Measurements from ENCODE around the gene VTI1A.

The VTI1A gene

DNA sequence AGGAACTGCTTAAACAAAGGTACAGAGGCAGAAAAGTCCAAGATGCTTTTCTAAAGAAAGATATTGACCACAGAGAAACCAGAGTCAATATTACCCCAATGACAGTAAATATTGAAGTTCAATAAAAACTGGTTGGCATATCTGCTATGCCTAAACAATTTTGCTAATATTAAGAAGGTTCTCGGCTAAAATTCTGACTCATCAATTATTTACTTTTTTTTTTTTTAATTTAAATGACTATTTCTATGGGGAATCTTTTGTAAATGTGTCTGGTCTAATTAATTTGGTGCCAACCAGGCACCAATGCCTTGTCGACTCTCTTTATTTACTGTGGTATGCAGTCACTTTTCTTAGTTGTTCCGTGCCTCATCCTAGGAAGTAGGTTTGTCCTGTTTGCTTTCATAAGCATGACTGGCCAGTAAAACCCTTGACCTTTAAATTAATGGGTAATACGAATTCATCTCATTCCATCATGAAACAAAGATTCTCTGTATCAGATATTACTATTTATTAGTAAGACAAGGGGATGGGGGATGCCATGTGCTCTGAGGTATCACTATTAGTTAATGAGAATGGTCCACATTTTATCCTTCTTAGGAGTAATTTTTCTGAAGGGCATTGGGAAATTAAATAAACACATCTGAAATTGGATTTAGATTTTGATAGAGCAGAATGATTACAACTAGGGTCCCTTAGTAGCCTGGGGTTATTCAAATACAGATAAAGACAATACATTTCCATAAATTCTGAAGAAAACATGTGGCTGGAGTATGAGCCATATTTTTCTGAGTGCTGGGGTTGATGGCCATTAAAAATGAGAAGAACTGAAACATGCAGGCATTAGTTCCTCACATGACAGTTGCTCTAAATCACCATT lies 154.4 kb downstream of the VTI1A start:
- no peak for DNase-seq

DNA sequence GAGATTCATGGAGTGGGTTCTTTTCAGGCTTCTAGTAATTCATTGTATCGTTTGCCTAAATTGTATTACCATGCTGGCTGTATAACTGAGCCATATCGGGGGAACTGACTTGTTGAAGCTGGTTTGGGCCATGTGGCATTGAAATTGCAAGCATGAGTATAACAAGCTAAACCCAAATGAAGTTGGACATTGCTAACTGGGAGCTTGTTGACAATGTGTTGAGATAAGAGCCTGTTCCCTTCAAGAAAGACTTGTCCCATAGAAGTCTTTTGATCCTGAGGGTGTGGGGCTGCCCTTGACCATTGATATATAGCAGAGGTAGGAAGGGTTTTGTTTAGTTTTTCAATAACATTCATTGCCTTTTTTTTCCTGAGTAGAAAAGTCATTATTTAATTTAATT lies 156.0 kb downstream of the VTI1A start:
- no peak for DNase-seq

DNA sequence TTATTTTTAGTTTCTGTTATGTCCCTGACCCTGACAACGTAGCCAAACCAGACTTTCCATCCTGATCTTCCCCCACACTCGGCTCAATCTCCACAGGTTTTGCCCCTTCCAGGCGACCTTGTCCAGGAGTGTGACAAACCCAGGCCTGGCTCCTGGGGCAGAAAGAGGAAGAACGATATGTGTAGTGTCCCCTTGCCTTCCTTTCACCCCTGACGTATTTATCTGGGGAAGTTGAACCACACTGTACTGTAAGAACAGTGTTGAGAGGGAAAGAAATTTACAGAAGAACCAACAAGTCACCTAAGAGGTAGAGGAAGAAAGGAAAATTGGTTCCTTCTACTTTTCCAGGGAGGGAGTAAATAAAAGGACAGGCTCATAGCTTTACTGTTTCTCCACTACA lies 158.0 kb downstream of the VTI1A start:
- DNase-seq, result no peak

DNA sequence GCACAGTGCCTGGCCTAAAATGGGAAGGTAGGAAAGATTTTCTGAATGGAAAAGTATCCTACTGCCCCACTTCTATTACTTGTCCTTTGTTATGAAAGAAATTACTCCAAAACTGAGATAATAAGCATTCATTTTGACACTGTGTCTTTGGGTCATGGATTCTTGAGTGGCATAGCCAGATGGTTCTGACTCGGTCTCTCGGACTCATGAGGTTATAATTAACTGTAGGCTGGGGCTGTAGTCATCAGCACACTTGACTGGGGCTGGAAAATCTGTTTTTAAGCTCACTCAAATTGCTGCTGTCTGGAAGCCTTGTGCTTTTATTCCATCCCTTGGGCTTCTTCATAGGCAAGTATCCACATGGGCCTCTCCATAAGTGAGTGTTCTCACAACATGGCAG lies 160.5 kb downstream of the VTI1A start:
- no peak for DNase-seq

DNA sequence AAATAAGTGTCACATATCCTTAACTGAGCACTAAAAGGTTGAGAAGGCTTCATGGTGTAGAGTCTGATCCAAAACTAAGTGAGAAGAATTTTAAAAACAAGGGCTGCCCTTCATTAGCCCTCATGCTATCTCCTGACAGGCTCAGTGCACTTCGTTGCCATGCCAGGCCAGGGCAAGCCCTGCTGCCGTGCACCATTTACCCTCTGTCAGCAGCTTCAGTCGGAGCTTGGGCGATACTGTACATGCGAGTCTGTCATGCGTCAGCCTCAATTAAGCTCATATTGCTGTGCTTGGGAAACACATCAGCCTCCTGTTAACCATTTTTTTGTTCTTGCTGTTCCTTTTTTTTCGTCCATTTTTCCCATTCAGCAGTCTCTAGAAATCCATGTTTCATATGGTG lies 166.6 kb downstream of the VTI1A start:
- no peak for DNase-seq

DNA sequence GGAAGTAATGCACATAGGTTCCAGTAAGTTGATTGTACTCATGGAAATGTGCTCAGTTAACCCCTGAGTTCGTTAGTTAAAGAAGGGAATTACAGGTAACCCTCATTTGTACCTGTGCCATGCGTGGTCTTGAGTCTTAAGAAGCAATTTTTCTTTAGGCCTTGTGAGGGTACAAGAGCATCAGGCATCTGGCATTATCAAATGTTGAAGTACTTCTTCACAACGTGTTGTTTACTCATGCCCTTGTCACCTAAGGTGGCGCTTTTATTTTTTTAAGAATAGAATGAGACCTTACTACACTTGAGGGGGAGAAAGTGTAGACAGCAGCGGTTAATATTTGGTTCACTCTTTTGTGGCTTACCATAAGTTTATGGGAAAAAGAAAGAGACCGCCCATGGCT lies 167.1 kb downstream of the VTI1A start:
- DNase-seq, result no peak

DNA sequence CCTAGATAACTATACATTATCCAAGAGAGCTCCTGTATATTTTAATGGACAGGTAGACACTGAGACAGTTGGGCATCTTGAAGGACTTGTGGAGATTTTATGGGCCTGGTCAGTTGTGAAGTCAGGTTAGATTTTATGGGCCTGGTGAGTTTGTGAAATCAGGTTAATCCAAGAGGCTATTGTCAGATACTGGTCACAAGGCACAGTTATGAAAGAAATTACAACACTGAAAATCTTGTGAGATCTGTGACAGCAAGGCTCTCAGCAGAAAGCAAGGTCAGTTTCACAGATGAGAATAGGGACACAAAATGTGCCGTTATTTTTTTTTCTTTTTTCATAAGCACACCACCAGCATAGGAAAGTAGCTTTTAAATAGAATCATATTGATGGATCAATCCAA lies 167.6 kb downstream of the VTI1A start:
- no peak for DNase-seq

DNA sequence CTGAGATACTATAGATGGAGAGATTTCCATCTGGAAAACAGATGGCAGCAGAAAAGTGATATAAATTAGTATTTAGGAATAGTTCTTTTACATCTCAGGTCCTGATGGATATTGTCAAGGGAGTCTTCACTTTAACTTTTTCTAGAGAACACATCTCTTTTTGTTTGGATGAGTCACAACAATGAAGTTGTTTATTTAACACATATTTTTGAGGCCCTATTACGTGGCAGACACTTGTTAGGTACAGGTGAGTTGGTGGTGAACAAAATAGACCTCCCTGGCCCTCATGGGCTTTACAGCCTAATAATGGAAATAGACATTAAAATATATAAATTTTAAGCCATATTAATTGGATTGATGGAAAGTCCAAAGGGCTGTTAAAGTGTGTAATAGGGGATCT lies 168.3 kb downstream of the VTI1A start:
- DNase-seq, result no peak

DNA sequence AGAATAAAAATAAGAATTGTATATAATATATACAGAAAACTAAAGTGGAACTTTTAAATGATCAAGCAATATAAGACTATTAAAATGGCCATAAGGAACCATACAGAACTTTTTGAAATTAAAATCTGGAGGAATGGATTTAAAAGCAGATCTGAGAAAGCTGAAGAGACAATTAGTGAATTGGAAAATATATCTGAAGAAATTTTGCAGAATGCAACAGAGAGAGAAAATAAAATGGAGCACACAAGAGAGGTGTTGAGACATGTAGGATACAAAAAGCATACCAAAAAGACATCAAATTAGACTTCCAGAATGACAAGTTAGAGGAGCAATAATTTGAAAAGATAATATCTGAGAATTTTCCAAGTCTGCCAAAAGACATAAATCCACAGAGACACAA lies 169.6 kb downstream of the VTI1A start:
- DNase-seq, result no peak

DNA sequence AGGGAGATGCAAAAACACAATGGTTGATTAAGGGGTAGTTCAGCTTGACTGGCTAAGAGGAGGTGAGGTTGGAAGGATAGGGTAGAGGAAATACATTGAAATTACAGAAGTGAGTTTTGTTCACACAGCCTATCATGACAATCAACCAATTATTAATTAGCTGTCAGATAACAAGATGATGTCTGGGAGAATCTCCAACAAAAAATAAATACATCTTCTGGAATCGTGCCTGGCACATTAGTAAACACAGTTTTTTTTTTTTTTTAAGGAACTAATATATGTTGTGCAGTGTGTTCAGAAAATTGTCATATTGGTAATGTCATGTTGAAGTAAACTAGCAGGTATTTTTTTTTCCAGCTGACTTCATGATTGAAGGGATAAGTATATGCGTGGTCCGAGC lies 171.8 kb downstream of the VTI1A start:
- DNase-seq, result no peak

DNA sequence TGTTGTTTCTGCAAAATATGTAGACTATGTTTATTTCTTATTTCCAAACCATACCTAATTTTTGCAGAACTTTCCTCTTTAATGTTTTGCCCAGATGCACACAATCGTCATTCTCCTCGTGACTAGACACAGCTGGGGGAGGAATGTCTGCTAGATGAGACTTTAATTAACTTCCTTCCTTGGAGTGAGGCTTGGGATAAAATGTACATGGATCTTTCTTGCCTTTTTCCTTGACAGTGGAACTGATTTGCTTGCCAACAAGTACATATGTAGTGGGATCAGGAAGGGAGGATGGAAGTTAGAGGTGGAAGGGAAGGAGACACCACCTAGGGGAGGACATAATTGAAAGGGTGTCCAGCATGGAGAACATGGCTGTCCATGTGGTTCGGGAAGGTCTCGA lies 172.5 kb downstream of the VTI1A start:
- DNase-seq, result no peak

DNA sequence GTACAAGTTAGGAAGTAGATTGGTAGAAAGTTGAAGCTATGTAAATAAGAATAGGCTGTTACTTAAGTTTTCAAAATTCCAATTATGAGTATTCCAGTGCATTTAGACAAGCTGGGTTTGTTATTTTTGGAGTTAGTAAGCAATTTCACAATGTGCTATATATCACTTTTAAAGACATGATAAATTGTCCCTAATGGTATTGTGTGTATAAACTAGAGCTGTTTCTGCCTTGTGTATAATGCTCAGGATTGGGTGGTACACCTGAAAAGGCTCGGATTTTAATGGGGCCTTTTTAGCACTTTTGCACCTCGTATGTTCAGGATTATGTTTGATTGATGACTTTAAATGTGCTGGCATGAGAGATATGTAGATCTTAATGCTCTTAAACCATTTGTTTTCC lies 175.8 kb downstream of the VTI1A start:
- DNase-seq, result no peak

DNA sequence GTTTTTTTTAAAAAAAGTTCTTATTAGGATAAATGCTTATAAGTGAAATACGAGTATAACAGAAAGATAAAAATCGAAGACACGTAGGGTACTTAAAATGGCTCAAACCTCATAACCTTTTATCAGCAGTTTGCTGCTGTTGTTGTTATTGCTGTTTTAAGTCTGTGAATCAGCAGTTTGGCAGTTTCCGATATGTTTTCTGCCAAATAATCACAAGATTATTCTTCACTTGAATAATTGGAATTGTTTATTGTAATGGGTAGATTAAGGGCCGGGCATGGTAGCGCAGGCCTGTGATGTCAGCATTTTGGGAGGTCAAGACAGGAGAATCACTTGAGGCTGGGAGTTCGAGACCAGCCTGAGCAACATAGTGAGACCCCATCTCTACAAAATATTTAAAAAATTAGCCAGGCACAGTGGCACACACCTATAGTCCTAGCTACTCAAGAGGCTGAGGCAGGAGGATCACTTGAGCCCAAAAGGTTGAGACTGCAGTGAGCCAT lies 177.6 kb downstream of the VTI1A start:
- no peak for DNase-seq

DNA sequence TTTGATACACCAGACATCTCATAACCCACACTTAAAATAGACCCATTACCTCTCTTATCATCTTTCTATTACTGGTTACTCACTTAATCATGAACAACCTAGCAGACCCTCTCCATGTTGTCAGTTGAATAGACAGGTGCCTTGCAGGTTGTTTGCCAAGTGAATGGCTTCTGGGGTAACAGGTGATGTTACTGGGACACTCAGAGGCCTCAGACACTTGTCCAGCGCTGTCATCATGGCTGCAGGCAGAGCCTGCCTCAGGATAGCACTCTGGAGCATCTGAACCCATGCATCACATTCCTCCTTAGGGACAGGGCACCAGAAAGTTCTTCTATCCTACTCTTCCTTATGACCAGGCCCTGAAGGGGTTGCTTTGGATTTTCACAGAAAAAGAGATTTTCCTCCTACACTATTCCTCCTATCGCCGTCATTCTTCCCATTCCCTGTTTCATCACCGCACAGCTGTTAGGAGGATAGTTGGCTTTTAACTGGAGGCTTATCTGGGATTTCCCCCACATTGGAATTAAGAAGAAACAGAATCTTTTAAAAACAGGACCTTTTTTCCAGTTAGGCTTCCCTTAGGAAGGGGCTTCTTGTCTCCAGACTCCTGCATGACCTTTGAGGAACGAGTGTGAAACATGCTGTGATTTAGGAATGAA lies 182.1 kb downstream of the VTI1A start:
- DNase-seq, result no peak

DNA sequence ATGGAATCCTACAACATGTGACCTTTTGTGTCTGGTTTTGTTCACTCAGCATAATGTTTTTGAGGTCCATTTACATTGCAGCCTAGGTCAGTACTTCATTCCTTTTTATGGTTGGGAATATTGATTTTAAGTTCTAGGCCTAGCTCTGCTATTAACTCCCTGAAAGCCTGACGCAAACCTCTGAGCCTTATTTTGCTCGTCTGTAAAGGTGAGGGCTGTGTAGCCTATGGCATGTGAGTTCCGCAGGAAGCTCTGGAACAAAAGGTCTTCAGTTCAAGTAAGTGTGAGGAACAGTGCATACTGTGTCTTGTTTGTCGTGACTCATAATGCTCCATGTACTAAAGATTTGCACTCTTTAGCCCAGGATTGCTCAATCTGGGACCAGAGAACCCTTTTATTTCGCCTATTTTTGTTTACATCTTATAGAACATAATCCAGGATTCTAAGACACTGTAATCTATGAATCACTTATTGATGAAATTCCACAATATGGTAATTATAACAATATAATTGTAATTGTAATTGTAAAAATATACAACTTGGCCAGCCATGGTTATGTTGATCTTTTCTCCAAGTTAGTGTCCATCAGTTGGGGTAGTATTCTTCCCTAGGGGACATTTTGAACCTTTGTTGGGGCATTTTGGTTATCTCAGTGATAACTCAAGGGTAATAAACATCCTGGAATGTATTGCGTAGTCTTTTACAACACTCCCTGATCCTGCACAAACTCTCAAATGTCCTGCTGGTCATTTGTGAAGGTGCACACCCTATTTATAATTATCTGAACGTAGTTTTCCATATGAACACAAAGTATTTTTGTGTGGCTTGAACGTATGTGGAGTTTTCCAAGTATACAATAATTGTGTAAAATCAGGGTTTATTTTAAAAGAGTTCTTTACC lies 184.7 kb downstream of the VTI1A start:
- no peak for DNase-seq

DNA sequence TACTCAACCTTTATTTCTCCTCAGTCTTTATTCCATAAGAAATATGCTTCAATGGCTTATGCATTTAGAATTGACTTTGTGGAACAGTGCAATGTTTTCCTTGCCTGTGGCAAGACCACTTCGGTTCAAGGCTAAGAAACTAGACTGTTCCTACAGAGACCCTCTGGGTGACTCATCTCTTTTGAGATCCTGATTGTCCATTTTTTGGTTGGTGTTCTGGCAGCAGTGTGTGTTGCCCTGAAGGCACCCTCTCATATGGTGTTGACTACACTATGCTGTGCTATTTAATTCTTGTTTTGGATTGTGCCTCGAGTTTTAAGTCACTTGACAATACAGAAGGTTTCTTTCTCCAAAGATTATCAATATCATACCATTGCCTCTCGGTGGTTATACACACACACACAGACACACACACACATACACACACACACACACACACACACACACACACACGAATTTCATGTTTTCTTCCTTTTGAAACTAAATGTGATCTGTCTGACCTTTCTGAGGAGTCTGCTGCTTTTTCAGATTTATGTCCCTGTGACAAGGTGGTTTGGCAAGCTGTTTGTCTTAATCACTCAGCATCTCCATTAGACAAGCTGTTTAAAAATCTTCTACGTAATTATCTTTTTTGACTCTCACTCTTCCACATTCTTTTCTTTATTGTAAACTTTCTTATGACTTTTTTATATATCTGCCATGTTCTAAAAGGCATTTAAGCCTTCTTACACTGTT lies 187.2 kb downstream of the VTI1A start:
- no peak for DNase-seq

DNA sequence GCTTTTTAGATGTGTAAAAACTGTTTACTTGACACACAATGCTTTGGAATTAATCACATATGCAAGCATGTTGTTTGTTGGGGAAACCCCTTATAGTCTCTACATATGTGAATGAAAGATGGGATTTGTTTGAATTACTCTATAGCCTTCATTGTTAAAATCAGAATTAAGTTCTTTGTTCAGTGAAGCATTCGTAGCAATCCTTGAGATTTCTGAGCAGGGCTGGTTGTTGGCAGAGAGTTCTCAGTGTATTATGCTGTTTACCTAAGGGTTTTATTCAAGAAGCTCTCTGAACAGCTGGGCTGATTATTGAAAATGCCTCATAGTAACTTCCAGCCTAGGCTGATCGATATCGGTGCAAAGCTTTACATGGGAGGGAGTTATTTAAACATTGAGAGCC lies 190.9 kb downstream of the VTI1A start:
- DNase-seq, result no peak

DNA sequence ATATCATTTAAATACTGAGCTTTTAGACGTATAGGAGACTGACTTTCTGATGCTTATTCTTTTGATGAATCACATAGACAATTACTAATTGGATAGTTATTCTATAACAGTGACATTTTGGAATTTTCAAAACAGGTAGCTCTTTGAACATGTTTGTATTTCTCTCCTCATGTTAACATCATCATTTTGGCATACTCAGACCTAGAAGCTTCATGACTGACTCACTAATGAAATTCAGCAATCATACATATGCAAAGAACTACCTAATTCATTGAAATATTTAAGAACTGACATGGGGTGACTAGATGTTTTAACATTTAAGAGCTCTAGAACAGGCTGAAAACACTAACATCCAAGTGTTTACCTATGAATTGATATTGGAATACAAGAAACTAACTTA lies 192.3 kb downstream of the VTI1A start:
- no peak for DNase-seq

DNA sequence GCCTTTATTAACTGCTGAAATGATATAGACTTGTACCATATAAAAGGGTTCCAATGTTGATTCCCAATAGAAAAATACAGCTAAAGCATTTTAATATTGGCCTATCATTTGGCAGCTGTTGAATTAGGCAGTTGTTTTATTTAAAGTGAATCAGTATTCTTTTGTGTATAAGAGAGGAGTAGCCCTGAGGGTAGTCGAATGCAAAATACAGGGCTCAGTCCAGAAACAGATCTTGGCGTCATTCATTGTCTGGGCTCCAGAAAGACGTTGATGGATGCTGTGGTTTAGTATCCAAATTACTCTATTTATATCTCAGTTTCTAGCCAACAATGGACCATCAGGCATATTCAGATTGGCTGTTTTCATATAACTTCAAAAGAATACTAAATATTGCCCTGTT lies 193.6 kb downstream of the VTI1A start:
- DNase-seq, result no peak

DNA sequence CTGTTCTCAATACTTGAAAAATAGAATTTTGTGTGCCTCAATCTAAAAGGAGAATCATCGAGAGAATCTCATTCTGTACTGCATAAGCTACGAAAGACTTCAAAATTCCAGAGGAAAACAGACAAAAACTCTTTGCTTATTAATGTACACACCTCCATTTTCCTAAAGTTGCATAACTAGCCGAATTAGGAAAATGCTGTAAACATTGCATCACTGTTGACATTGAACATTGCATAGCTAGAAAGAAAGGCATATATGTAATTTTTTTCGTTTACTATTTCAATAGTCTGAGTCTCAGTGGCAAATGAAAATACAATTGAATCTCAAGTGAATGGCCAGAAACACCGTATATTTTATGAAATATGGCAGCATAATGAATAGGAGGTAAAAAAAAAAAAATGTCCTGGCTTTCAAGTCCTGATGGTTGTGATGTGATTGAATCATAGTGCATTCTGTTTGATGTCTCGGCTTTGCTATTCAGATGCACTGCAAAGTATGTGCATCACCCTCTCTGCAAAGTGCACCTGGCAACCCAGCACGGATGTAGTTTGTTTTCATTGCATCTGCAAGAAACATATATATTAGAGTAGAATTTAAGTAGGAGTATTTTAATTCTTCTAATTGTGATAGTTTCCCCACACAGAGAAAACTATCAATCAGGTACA lies 196.7 kb downstream of the VTI1A start:
- no peak for DNase-seq

DNA sequence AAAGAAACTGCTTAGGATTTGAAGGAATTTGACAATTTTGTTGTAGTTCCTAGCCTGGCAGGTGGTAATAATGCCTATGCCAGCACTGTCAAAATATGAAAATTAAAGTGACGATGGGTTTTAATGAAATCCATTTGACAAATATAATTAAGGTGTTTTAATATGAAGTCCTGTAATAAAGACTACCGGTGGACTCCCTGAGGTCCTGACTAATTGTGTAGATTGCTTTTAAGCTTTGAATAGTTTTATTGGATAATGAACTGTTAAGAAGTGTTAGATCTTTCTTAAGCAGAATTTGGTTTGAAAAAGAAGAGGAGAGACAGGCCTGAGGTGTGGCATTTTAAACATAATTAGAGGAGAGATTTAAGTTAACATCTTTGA lies 197.2 kb downstream of the VTI1A start:
- no peak for DNase-seq
